GM12875 (cell line): ENCODE results near the gene TBL1X.

Experiments
- H3K4me3 ChIP-seq: one replicate; pipeline ENCODE4 v1.5.1; 2011; ENCODE audit warnings: low read depth, low read length, control low read depth
- CTCF ChIP-seq: IDR thresholded peaks from 2 replicates; pipeline ENCODE4 v1.5.1; 2011; ENCODE audit warnings: low read depth, mild to moderate bottlenecking, control low read depth, inconsistent platforms, low read length, moderate library complexity, borderline replicate concordance; ENCODE audit not compliant: insufficient read depth

Gene TBL1X

GRCh38 chrX:9595174-9595573, 130.3 kb downstream of the TBL1X start:
- TF ChIP-seq CTCF: no peak
- H3K4me3 ChIP-seq: no peak overlapping the region

GRCh38 chrX:9596837-9597236, 132.0 kb downstream of the TBL1X start:
- H3K4me3 ChIP-seq: no peak overlapping the region
- TF ChIP-seq CTCF: no peak

GRCh38 chrX:9597361-9598035, 132.6 kb downstream of the TBL1X start:
- H3K4me3 ChIP-seq: no peak overlapping the region
- no peak for TF ChIP-seq CTCF

GRCh38 chrX:9598344-9598743, 133.5 kb downstream of the TBL1X start:
- no peak for TF ChIP-seq CTCF

GRCh38 chrX:9604111-9604907, 139.5 kb downstream of the TBL1X start:
- TF ChIP-seq CTCF: no peak
- H3K4me3 ChIP-seq: no peak overlapping the region

More at GRCh38 chrX:9598344-9598743, 133.5 kb downstream of the TBL1X start:
- H3K4me3 ChIP-seq: no peak overlapping the region

- H3K4me3 ChIP-seq: no peak overlapping the region
- no peak for TF ChIP-seq CTCF
Observed at GRCh38 chrX:9604908-9605306, 140.0 kb downstream of the TBL1X start.

- H3K4me3 ChIP-seq: no peak overlapping the region
- no peak for TF ChIP-seq CTCF
Observed at GRCh38 chrX:9605484-9605883, 140.6 kb downstream of the TBL1X start.
